ENCODE measurements around the gene MMP24OS.

DNA sequence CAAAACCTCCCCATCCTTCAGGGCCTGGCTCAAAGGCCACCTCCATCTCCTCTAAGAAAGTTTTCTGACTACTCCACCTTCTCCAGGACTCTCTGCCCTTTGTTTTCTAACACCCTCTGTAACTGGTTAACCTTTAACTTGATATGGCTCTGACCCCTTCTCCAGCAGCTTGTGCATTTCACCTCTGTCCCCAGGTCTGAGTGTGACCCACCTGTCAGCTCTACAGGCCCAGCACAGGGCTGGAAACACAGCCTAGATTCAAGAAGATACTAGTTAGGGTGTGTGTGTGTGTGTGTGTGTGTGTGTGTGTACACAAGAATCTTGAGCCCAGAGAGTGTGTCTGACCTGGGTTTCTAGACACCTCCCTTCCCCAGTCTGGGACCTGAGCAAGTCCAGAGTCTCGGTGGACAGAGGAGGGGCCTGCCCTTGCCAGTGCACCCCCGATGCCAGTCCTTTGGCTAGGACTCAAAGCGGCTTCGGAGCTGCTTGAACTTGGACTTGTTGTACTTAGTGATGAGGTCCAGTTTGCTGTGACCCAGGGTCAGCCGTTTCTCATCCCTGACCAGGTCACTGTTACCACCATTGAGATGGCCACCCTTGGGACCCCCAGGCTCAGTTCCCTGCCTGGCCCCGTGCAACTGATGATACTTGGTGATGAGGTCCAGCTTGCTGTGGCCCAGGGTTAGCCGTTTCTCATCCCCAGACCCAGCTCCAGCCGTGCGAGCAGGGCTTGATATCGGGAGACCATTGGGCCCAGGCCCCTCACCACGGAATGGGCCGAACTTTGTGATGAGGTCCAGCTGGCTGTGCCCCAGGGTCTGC is 8.4 kb upstream of the MMP24OS start:
- TF ChIP-seq, protein P1, sequence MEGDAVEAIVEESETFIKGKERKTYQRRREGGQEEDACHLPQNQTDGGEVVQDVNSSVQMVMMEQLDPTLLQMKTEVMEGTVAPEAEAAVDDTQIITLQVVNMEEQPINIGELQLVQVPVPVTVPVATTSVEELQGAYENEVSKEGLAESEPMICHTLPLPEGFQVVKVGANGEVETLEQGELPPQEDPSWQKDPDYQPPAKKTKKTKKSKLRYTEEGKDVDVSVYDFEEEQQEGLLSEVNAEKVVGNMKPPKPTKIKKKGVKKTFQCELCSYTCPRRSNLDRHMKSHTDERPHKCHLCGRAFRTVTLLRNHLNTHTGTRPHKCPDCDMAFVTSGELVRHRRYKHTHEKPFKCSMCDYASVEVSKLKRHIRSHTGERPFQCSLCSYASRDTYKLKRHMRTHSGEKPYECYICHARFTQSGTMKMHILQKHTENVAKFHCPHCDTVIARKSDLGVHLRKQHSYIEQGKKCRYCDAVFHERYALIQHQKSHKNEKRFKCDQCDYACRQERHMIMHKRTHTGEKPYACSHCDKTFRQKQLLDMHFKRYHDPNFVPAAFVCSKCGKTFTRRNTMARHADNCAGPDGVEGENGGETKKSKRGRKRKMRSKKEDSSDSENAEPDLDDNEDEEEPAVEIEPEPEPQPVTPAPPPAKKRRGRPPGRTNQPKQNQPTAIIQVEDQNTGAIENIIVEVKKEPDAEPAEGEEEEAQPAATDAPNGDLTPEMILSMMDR (IDR thresholded peaks at IDR 0.05), result no peak
- TF ChIP-seq POLR2A (IDR thresholded peaks at IDR 0.05) (no peak), EP300 (IDR thresholded peaks at IDR 0.05) (no peak), POLR2AphosphoS5 (IDR thresholded peaks at IDR 0.05) (no peak)

Measured in sigmoid colon (tissue), 4 donors.